Bronchial epithelial cell (primary cell): ENCODE data around the gene DBT. TPM values are rescaled to one million over a fixed set of nuclear protein-coding genes. Genes with fewer than 3 reads are reported as not detected.
"Not testable (repeated sequence)": the region's sequence is repeated elsewhere in the genome, so short reads cannot be mapped to it uniquely, and the experiment has no call there.

Experiments used
- DNase-seq: peaks from one replicate; pipeline ENCODE4 v3.0.0-alpha.2; 2010; ENCODE audit warnings: low read depth
- FAIRE-seq: peaks from 2 replicates; lab custom pipeline; 2011; peaks lifted over from hg19 to GRCh38; lab: Jason Lieb, UNC
- H3K27me3 ChIP-seq: 2 replicates; pipeline ENCODE4 v1.5.1; 2011; ENCODE audit warnings: low read length; ENCODE audit not compliant: control insufficient read depth, insufficient read depth
- H3K36me3 ChIP-seq: 2 replicates; pipeline ENCODE4 v1.5.1; 2011; ENCODE audit warnings: low read length; ENCODE audit not compliant: control insufficient read depth, insufficient read depth
- H3K4me3 ChIP-seq: 2 replicates; pipeline ENCODE4 v1.5.1; 2011; ENCODE audit warnings: mild to moderate bottlenecking, low read depth, low read length, control low read depth
- total RNA-seq: library from RNA; depleted of rRNA; stranded (reverse); fragments of >200 nt; gene quantifications from 2 replicates; pipeline ENCODE4 v1.2.1, GENCODE V29; 2014
- TF ChIP-seq, protein P1 (sequence below): IDR thresholded peaks from 2 replicates; pipeline ENCODE4 v1.5.1; 2011; ENCODE audit warnings: mild to moderate bottlenecking, moderate library complexity, low read length, control low read depth, inconsistent platforms; ENCODE audit not compliant: insufficient read depth, severe bottlenecking

The DBT gene
- total RNA-seq, 1 donor from 2014 or later, result 3.7 TPM

GRCh38 chr1:100249155-100249536, 488 bp downstream of the DBT start:
- no peak for DNase-seq
- FAIRE-seq, result peak; percentile 72
- H3K27me3 ChIP-seq, result no peaks in the 10 kb centered on the region
- peak overlapping the region; percentile 64 for H3K4me3 ChIP-seq
- H3K36me3 ChIP-seq, result no peaks in the 10 kb centered on the region
- TF ChIP-seq, protein P1, sequence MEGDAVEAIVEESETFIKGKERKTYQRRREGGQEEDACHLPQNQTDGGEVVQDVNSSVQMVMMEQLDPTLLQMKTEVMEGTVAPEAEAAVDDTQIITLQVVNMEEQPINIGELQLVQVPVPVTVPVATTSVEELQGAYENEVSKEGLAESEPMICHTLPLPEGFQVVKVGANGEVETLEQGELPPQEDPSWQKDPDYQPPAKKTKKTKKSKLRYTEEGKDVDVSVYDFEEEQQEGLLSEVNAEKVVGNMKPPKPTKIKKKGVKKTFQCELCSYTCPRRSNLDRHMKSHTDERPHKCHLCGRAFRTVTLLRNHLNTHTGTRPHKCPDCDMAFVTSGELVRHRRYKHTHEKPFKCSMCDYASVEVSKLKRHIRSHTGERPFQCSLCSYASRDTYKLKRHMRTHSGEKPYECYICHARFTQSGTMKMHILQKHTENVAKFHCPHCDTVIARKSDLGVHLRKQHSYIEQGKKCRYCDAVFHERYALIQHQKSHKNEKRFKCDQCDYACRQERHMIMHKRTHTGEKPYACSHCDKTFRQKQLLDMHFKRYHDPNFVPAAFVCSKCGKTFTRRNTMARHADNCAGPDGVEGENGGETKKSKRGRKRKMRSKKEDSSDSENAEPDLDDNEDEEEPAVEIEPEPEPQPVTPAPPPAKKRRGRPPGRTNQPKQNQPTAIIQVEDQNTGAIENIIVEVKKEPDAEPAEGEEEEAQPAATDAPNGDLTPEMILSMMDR, result no peak

DNA sequence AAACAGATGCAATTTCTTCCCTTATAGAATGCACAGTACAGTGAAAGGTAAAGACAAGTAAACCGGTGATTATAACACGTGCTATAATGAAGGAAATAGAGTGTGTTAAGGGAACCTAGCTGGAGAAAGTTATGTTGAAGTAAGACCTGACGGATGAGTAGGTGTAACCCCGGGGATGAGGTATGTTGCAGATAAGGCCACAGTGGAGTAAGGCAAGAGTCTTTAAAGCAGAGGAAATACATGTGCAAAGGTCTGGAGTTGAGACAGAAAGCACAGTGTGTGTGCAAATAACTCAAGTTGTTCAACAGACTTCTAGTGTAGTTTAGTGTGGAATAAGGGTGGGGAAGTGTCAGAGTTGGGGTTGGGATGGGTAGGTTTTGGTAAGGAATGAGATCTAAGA, 2.9 kb downstream of the DBT start:
- Histone ChIP-seq H3K36me3 (no peaks in the 10 kb centered on the region), H3K27me3 (no peaks in the 10 kb centered on the region), H3K4me3 (no peak overlapping the region)
- no peak for FAIRE-seq
- no peak for DNase-seq
- TF ChIP-seq, protein P1, result no peak

DNA sequence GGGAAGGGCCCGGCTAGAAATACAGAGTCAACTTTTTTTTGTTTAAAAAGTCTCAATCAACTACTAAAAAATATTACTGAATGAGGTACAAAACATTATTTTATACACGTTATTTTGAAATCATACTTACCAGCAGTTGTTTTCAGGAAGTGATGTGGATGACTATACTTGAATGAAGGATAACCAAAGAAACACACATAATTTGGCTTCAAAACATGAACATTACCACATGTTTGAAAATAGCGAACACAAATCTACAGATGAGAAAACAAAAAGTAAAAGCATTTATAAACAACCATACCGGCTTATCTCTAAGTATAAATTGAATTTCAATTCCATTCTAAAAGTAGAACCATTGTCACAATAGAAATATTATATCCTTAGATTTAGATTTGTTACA, 9.0 kb downstream of the DBT start:
- Histone ChIP-seq H3K4me3 (no peak overlapping the region), H3K27me3 (no peaks in the 10 kb centered on the region), H3K36me3 (no peaks in the 10 kb centered on the region)
- FAIRE-seq (no peak), DNase-seq (no peak)
- TF ChIP-seq, protein P1, result no peak

DNA sequence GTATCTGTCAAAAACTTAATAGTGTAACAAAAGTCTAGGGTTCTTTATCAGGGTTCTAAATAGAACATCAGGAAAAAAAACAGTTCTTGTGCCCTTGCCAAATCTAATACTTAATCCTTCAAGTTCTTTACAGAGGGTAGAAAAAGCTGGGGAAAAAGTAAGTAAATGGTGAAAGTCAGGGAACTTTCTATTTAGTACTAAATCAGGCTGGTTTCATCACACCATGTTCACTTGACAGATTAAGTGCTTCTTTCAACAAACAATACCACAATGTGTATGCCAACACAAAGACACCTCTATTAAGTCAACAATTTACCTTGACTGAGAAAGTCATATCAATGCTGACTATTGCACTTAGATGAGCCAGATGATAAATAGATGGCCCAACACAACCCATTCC, 9.7 kb downstream of the DBT start:
- H3K27me3 ChIP-seq, result no peaks in the 10 kb centered on the region
- FAIRE-seq, result no peak
- no peak for DNase-seq
- no peak overlapping the region for H3K4me3 ChIP-seq
- TF ChIP-seq, protein P1, result no peak
- no peaks in the 10 kb centered on the region for H3K36me3 ChIP-seq

GRCh38 chr1:100237091-100237490, 12.5 kb downstream of the DBT start:
- DNase-seq (no peak), FAIRE-seq (no peak)
- no peaks in the 10 kb centered on the region for H3K27me3 ChIP-seq
- H3K4me3 ChIP-seq, result no peak overlapping the region
- TF ChIP-seq, protein P1, result no peak
- no peaks in the 10 kb centered on the region for H3K36me3 ChIP-seq

- Histone ChIP-seq H3K4me3 (no peak overlapping the region), H3K27me3 (no peaks in the 10 kb centered on the region), H3K36me3 (peaks cover 2% of the 10 kb centered on the region)
- FAIRE-seq, result no peak
- peak; percentile 83 for DNase-seq
- TF ChIP-seq, protein P1, result no peak
Measured at GRCh38 chr1:100234432-100234831, 15.2 kb downstream of the DBT start.

DNA sequence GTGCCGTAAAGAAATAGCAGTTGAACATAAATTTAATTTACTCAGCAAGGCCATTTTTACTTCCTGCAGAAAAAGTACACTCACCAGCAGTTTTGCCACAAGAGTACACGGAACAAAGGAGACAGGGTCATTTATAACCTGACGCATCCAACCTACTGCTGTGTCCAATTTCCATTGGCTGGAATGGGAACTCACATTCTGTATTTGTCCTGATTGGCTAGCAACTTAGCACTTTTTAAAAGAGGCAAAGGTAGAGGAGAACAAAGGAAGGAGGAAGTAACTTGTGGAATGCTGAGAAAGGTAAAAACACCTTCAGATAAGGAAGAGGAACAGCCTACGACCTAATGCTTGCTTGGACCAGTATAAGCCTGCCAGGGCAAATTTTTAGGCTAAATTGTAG, 16.1 kb downstream of the DBT start:
- FAIRE-seq, H3K36me3 ChIP-seq, H3K27me3 ChIP-seq, H3K4me3 ChIP-seq: not testable (repeated sequence)
- DNase-seq, result peak; percentile 62
